Keratinocyte (primary cell): ENCODE data around the gene FAM193B.

ENCODE experiments used
- CTCF ChIP-seq, 3 experiments: IDR thresholded peaks in 1 of 3; conservative IDR thresholded peaks in 1 of 3; optimal IDR thresholded peaks in 1 of 3; 2 replicates in 2 of 3; 3 replicates in 1 of 3; pipeline versions ENCODE3 to v1.5.1; 2011; ENCODE audit warnings: low read length in 3 of 3, mild to moderate bottlenecking in 3 of 3, moderate library complexity in 2 of 3, control low read depth in 1 of 3, inconsistent platforms in 1 of 3; ENCODE audit not compliant: insufficient read depth in 2 of 3; ENCODE audit errors: extremely low read depth in 1 of 3
- EZH2 ChIP-seq: IDR thresholded peaks from one replicate; pipeline ENCODE4 v1.6.1; 2012; ENCODE audit warnings: inconsistent platforms, mild to moderate bottlenecking, low read length, moderate library complexity

- TF ChIP-seq CTCF (optimal IDR thresholded peaks at IDR 0.05 in 1 of 3, IDR thresholded peaks at IDR 0.05 in 1 of 3, conservative IDR thresholded peaks at IDR 0.05 in 1 of 3; ENCODE audit: extremely low read depth in 1 of 3, insufficient read depth in 2 of 3, low read length in 3 of 3): no peak
- no peak for TF ChIP-seq EZH2
These were observed 46.7 kb downstream of the FAM193B start for GRCh38 chr5:177507596-177508220.
